Measurements from ENCODE around the gene PCED1B. TPM values are rescaled to one million over a fixed set of nuclear protein-coding genes. Genes with fewer than 3 reads are reported as not detected.

The PCED1B gene
- total RNA-seq, 1 donor from 2014 or later: 4.8 TPM

GRCh38 chr12:47159348-47159747 is 79.9 kb downstream of the PCED1B start:
- no peak for DNase-seq (ENCODE audit: low read depth)

GRCh38 chr12:47160316-47161244 is 81.2 kb downstream of the PCED1B start:
- TF ChIP-seq CTCF (IDR thresholded peaks at IDR 0.05; ENCODE audit: insufficient read depth, low read length, poor library complexity, severe bottlenecking): no peak
- Histone ChIP-seq H3K36me3 (ENCODE audit: control insufficient read depth, insufficient read depth, low read length) (no peaks in the 10 kb centered on the region), H3K27me3 (ENCODE audit: control insufficient read depth, insufficient read depth, low read length) (no peaks in the 10 kb centered on the region), H3K4me3 (ENCODE audit: low read depth, low read length) (no peak overlapping the region)
- no peak for DNase-seq (ENCODE audit: low read depth)

More at GRCh38 chr12:47159348-47159747, 79.9 kb downstream of the PCED1B start:
- H3K36me3 ChIP-seq (ENCODE audit: control insufficient read depth, insufficient read depth, low read length): no peaks in the 10 kb centered on the region
- H3K4me3 ChIP-seq (ENCODE audit: low read depth, low read length): no peak overlapping the region
- H3K27me3 ChIP-seq (ENCODE audit: control insufficient read depth, insufficient read depth, low read length): no peaks in the 10 kb centered on the region
- no peak for TF ChIP-seq CTCF (IDR thresholded peaks at IDR 0.05; ENCODE audit: insufficient read depth, low read length, poor library complexity, severe bottlenecking)

GRCh38 chr12:47164116-47164515 is 84.7 kb downstream of the PCED1B start:
- Histone ChIP-seq H3K27me3 (ENCODE audit: control insufficient read depth, insufficient read depth, low read length) (no peaks in the 10 kb centered on the region), H3K4me3 (ENCODE audit: low read depth, low read length) (no peak overlapping the region), H3K36me3 (ENCODE audit: control insufficient read depth, insufficient read depth, low read length) (no peaks in the 10 kb centered on the region)
- no peak for DNase-seq (ENCODE audit: low read depth)
- TF ChIP-seq CTCF (IDR thresholded peaks at IDR 0.05; ENCODE audit: insufficient read depth, low read length, poor library complexity, severe bottlenecking): no peak

- no peaks in the 10 kb centered on the region for H3K36me3 ChIP-seq (ENCODE audit: control insufficient read depth, insufficient read depth, low read length)
- DNase-seq (ENCODE audit: low read depth): no peak
- no peak for TF ChIP-seq CTCF (IDR thresholded peaks at IDR 0.05; ENCODE audit: insufficient read depth, low read length, poor library complexity, severe bottlenecking)
- H3K4me3 ChIP-seq (ENCODE audit: low read depth, low read length): no peak overlapping the region
- no peaks in the 10 kb centered on the region for H3K27me3 ChIP-seq (ENCODE audit: control insufficient read depth, insufficient read depth, low read length)
Measured at GRCh38 chr12:47164724-47165439, 85.5 kb downstream of the PCED1B start.

GRCh38 chr12:47165934-47166333 is 86.5 kb downstream of the PCED1B start:
- H3K27me3 ChIP-seq (ENCODE audit: control insufficient read depth, insufficient read depth, low read length): no peaks in the 10 kb centered on the region
- TF ChIP-seq CTCF (IDR thresholded peaks at IDR 0.05; ENCODE audit: insufficient read depth, low read length, poor library complexity, severe bottlenecking): no peak
- no peak overlapping the region for H3K4me3 ChIP-seq (ENCODE audit: low read depth, low read length)
- H3K36me3 ChIP-seq (ENCODE audit: control insufficient read depth, insufficient read depth, low read length): no peaks in the 10 kb centered on the region
- DNase-seq (ENCODE audit: low read depth): no peak

Measured in kidney epithelial cell (primary cell).